IMR-90 (cell line): ENCODE results near the gene UST. TPM values are rescaled to one million over a fixed set of nuclear protein-coding genes. Genes with fewer than 3 reads are reported as not detected.

Experiments
- ATAC-seq: fragments of 200-7000 bp; cut with Tn5 transposase; 2 replicates; pipeline ENCODE4 v1.9.1; 2020; ENCODE audit warnings: low read depth, mild to moderate bottlenecking, moderate library complexity
- BruUV-seq: library from RNA; stranded (reverse); fragments of 400-500 nt; replicated peaks from 2 replicates; lab custom pipeline; 2021; lab: Mats Ljungman, UMichigan
- CTCF ChIA-PET: fragments of 300-600 bp; formaldehyde crosslinking; extraction: SDS; loops from one replicate; lab custom pipeline; 2021; ENCODE audit warnings: antibody characterized with exemption; lab: Yijun Ruan, JAX
- POLR2A ChIA-PET: fragments of 300-600 bp; sonication (Branson Sonifier 250); formaldehyde crosslinking; loops from one replicate; lab custom pipeline; 2022; ENCODE audit warnings: antibody characterized with exemption; ENCODE audit not compliant: unreplicated experiment; lab: Charles Lee
- DNase-seq: peaks from one replicate; pipeline ENCODE4 v3.0.0; 2013
- H2AFZ ChIP-seq: replicated peaks from 2 replicates; pipeline ENCODE3; 2013; ENCODE audit warnings: low read length, mild to moderate bottlenecking; ENCODE audit not compliant: poor library complexity
- H2AK5ac ChIP-seq: 2 replicates; pipeline ENCODE4 v1.6.1; 2013; ENCODE audit warnings: low read depth, low read length, inconsistent platforms
- H2AK9ac ChIP-seq: replicated peaks from 2 replicates; pipeline ENCODE3; 2013; ENCODE audit warnings: mild to moderate bottlenecking, low read depth, low read length, moderate library complexity; ENCODE audit not compliant: poor library complexity
- H2BK120ac ChIP-seq: 2 replicates; pipeline ENCODE4 v1.6.1; 2013; ENCODE audit warnings: low read depth, low read length, inconsistent platforms
- H2BK15ac ChIP-seq: 3 replicates; pipeline ENCODE4 v1.6.1; 2013; ENCODE audit warnings: low read depth, low read length, inconsistent platforms
- H2BK20ac ChIP-seq: 2 replicates; pipeline ENCODE4 v1.6.1; 2013; ENCODE audit warnings: low read depth, mild to moderate bottlenecking, inconsistent platforms, low read length, moderate library complexity
- H2BK5ac ChIP-seq: 2 replicates; pipeline ENCODE4 v1.6.1; 2013; ENCODE audit warnings: mild to moderate bottlenecking, low read depth, low read length, inconsistent platforms; ENCODE audit not compliant: poor library complexity, severe bottlenecking
- H3K14ac ChIP-seq: replicated peaks from 2 replicates; pipeline ENCODE4 v1.6.1; 2013; ENCODE audit warnings: low read depth, low read length, inconsistent platforms
- H3K18ac ChIP-seq: 2 replicates; pipeline ENCODE4 v1.6.1; 2013; ENCODE audit warnings: low read depth, low read length, control low read depth
- H3K23ac ChIP-seq: 2 replicates; pipeline ENCODE4 v1.6.1; 2013; ENCODE audit warnings: low read depth, low read length, inconsistent platforms
- H3K27ac ChIP-seq: 2 replicates; pipeline ENCODE4 v1.5.1; 2013; ENCODE audit warnings: mild to moderate bottlenecking, control low read depth, low read length; ENCODE audit not compliant: insufficient read depth
- H3K27me3 ChIP-seq: 2 replicates; pipeline ENCODE4 v1.6.1; 2013; ENCODE audit warnings: low read length; ENCODE audit not compliant: control insufficient read depth, insufficient read depth
- H3K36me3 ChIP-seq: 2 replicates; pipeline ENCODE4 v1.6.1; 2013; ENCODE audit warnings: low read length, mixed read lengths; ENCODE audit not compliant: control insufficient read depth, insufficient read depth
- H3K4ac ChIP-seq: 2 replicates; pipeline ENCODE4 v1.6.1; 2013; ENCODE audit warnings: low read depth, low read length, inconsistent platforms
- H3K4me1 ChIP-seq: 2 replicates; pipeline ENCODE4 v1.6.1; 2013; ENCODE audit warnings: low read length, mixed read lengths; ENCODE audit not compliant: control insufficient read depth, insufficient read depth
- H3K4me2 ChIP-seq: 2 replicates; pipeline ENCODE4 v1.6.1; 2013; ENCODE audit warnings: low read depth, mild to moderate bottlenecking, control low read depth, low read length, moderate library complexity
- H3K4me3 ChIP-seq: 2 replicates; pipeline ENCODE4 v1.5.1; 2013; ENCODE audit warnings: low read depth, mild to moderate bottlenecking, control low read depth, low read length, moderate library complexity; ENCODE audit not compliant: insufficient read depth
- H3K56ac ChIP-seq: 2 replicates; pipeline ENCODE4 v1.6.1; 2013; ENCODE audit warnings: low read length, inconsistent platforms; ENCODE audit not compliant: insufficient read depth; ENCODE audit errors: extremely low read depth
- H3K79me1 ChIP-seq, 2 experiments: 2 replicates each; pipeline ENCODE4 v1.6.1; 2013; ENCODE audit warnings: low read length in 2 of 2, inconsistent platforms in 1 of 2, low read depth in 1 of 2
- H3K9ac ChIP-seq: 2 replicates; pipeline ENCODE4 v1.6.1; 2013; ENCODE audit warnings: low read depth, low read length, control low read depth
- H3K9me1 ChIP-seq: 2 replicates; pipeline ENCODE4 v1.6.1; 2013; ENCODE audit warnings: low read length, inconsistent platforms; ENCODE audit not compliant: insufficient read depth
- H3K9me3 ChIP-seq: 2 replicates; pipeline ENCODE4 v1.6.1; 2013; ENCODE audit warnings: low read length; ENCODE audit not compliant: control insufficient read depth, insufficient read depth
- H4K20me1 ChIP-seq: 2 replicates; pipeline ENCODE4 v1.6.1; 2013; ENCODE audit warnings: low read length, inconsistent platforms; ENCODE audit not compliant: insufficient read depth
- H4K5ac ChIP-seq: 2 replicates; pipeline ENCODE4 v1.6.1; 2013; ENCODE audit warnings: mild to moderate bottlenecking, low read depth, low read length, control low read depth
- H4K8ac ChIP-seq, 2 experiments: 2 replicates each; pipeline ENCODE4 v1.6.1; 2013; ENCODE audit warnings: low read depth in 2 of 2, low read length in 2 of 2, control low read depth in 1 of 2, inconsistent platforms in 1 of 2
- H4K91ac ChIP-seq: 2 replicates; pipeline ENCODE4 v1.6.1; 2013; ENCODE audit warnings: low read depth, low read length, inconsistent platforms; ENCODE audit not compliant: insufficient read depth
- BHLHE40 ChIP-seq: fragments of 150-350 bp; IDR thresholded peaks from 2 replicates; pipeline ENCODE4 v1.6.1; 2016; ENCODE audit warnings: mild to moderate bottlenecking, low read depth, low read length
- CTCF ChIP-seq: conservative IDR thresholded peaks from 2 replicates; pipeline ENCODE4 v1.5.1; 2012; ENCODE audit warnings: mild to moderate bottlenecking, low read depth, low read length, improper control_type of control experiment
- ELK1 ChIP-seq: fragments of 150-350 bp; IDR thresholded peaks from 2 replicates; pipeline ENCODE4 v1.6.1; 2016; ENCODE audit warnings: low read depth, mild to moderate bottlenecking, low read length, moderate library complexity, borderline replicate concordance
- FOS ChIP-seq: fragments of 150-350 bp; IDR thresholded peaks from 2 replicates; pipeline ENCODE4 v1.6.1; 2016; ENCODE audit warnings: low read depth, low read length
- MXI1 ChIP-seq: IDR thresholded peaks from 2 replicates; pipeline ENCODE4 v1.6.1; 2012; ENCODE audit warnings: low read depth, mild to moderate bottlenecking, low read length, moderate library complexity, borderline replicate concordance
- POLR2A ChIP-seq: IDR thresholded peaks from 2 replicates; pipeline ENCODE4 v1.6.1; 2012; ENCODE audit warnings: mild to moderate bottlenecking, low read depth, low read length
- RAD21 ChIP-seq: IDR thresholded peaks from 2 replicates; pipeline ENCODE4 v1.6.1; 2012; ENCODE audit warnings: low read length, improper control_type of control experiment
- RCOR1 ChIP-seq: IDR thresholded peaks from 2 replicates; pipeline ENCODE4 v1.6.1; 2012; ENCODE audit warnings: mild to moderate bottlenecking, low read length, improper control_type of control experiment; ENCODE audit not compliant: insufficient replicate concordance
- SMC3 ChIP-seq: fragments of 150-350 bp; IDR thresholded peaks from 2 replicates; pipeline ENCODE4 v1.6.1; 2016; ENCODE audit warnings: low read depth, mild to moderate bottlenecking, antibody characterized with exemption, low read length, moderate library complexity
- USF2 ChIP-seq: fragments of 150-350 bp; IDR thresholded peaks from 2 replicates; pipeline ENCODE4 v1.6.1; 2017; ENCODE audit warnings: mild to moderate bottlenecking, antibody characterized with exemption, low read length, low read depth
- WGBS, 2 experiments: methylation state at CpG; one replicate each; pipeline versions ENCODE4 v1.1.5 to v1.1.7; 2013; ENCODE audit warnings: missing lambda C conversion rate in 2 of 2; ENCODE audit not compliant: insufficient read length in 1 of 2; ENCODE audit errors: extremely low coverage in 2 of 2; 5-methylcytosine and 5-hydroxymethylcytosine counted together
- dilution Hi-C: fragments of 300-500 bp; cut with HindIII; formaldehyde crosslinking; loops from one replicate; pipeline ENCODE4 v1.14.3; 2018; ENCODE audit warnings: low sequenced_read_pairs; ENCODE audit not compliant: unreplicated experiment
- in situ Hi-C: fragments of 300-500 bp; cut with MboI; formaldehyde crosslinking; loops from 3 replicates; pipeline ENCODE4 v1.14.3; 2019; ENCODE audit warnings: low sequenced_read_pairs, inconsistent platforms, mixed read lengths
- intact Hi-C: fragments of 100-400 bp; cut with micrococcal nuclease; formaldehyde crosslinking; loops from 2 replicates; pipeline ENCODE4 v1.10.0; 2022
- polyA plus RNA-seq, 3 experiments: library from polyadenylated mRNA; depleted of rRNA; stranded (reverse); fragments of >200 nt; gene quantifications; 2 replicates each; pipeline ENCODE4 v1.2.3, GENCODE V29; 2012; ENCODE audit warnings: low replicate concordance in 1 of 3
- total RNA-seq: library from RNA; depleted of rRNA; stranded (reverse); fragments of >200 nt; gene quantifications from 2 replicates; pipeline ENCODE4 v1.2.3, GENCODE V29; 2012

UST gene
- total and polyA plus RNA-seq, 2 of the 4 experiments (the other 2 are of a cell fraction): 7.7 to 13.8 TPM

GRCh38 chr6:149064660-149065015 lies 317.8 kb downstream of the UST start:
- H3K4ac ChIP-seq: no peak overlapping the region
- no peak overlapping the region for H2AK9ac ChIP-seq
- ATAC-seq (no peak), DNase-seq (no peak)
- H3K9ac ChIP-seq: no peak overlapping the region
- H4K5ac ChIP-seq: no peak overlapping the region
- H3K4me1 ChIP-seq: peaks cover 10% of the 10 kb centered on the region
- H3K4me2 ChIP-seq: no peak overlapping the region
- H4K8ac ChIP-seq: no peak overlapping the region
- intact Hi-C loops: no loop called here
- CTCF ChIA-PET: no interaction called here
- no peak overlapping the region for H2BK20ac ChIP-seq
- H4K20me1 ChIP-seq: 0 out of 2 replicates have a peak, but pooled peaks cover 3% of the 10 kb centered on the region
- no peak overlapping the region for H3K18ac ChIP-seq
- no peaks in the 10 kb centered on the region for H3K9me1 ChIP-seq
- dilution Hi-C loops: no loop called here
- no peak for TF ChIP-seq BHLHE40
- TF ChIP-seq FOS: no peak
- no peak for TF ChIP-seq CTCF
- no peak for TF ChIP-seq ELK1
- no peak for TF ChIP-seq POLR2A
- TF ChIP-seq SMC3: no peak
- TF ChIP-seq MXI1: no peak
- no peak for TF ChIP-seq RCOR1
- no peak for TF ChIP-seq USF2
- no peak for TF ChIP-seq RAD21
- H3K56ac ChIP-seq: no peak overlapping the region
- H3K23ac ChIP-seq: no peak overlapping the region
- no peak overlapping the region for H2AFZ ChIP-seq
- POLR2A ChIA-PET: no interaction called here
- no peak overlapping the region for H3K4me3 ChIP-seq
- no peaks in the 10 kb centered on the region for H3K27me3 ChIP-seq
- H3K14ac ChIP-seq: no peak overlapping the region
- H2BK120ac ChIP-seq: no peak overlapping the region
- BruUV-seq: no TSS peak
- no peaks in the 10 kb centered on the region for H3K79me1 ChIP-seq
- no peak overlapping the region for H2BK5ac ChIP-seq
- no peaks in the 10 kb centered on the region for H3K9me3 ChIP-seq
- no peak overlapping the region for H2BK15ac ChIP-seq
- H2AK5ac ChIP-seq: no peak overlapping the region
- no peak overlapping the region for H3K27ac ChIP-seq
- no peak overlapping the region for H4K91ac ChIP-seq
- no peaks in the 10 kb centered on the region for H3K36me3 ChIP-seq
- WGBS, 2 experiments: no CpG with 5 or more reads among the region's 7 CpGs
- in situ Hi-C loops: no loop called here
